Measurements from ENCODE around the gene DYNLL2.

DYNLL2 gene

GRCh38 chr17:58091024-58091567 lies 7.9 kb downstream of the DYNLL2 start:
- H4K8ac ChIP-seq (ENCODE audit: low read depth, low read length): no peak overlapping the region
- H3K79me2 ChIP-seq (ENCODE audit: control insufficient read depth, insufficient read depth, low read length, poor library complexity): peaks cover 2% of the 10 kb centered on the region
- no peak overlapping the region for H2AFZ ChIP-seq (ENCODE audit: insufficient read depth, low read length, poor library complexity)
- no peak overlapping the region for H3K27ac ChIP-seq (ENCODE audit: low read depth, low read length)
- H3K9me3 ChIP-seq (ENCODE audit: insufficient read depth, low read depth, low read length): no peaks in the 10 kb centered on the region
- no peak overlapping the region for H2BK12ac ChIP-seq (ENCODE audit: low read length)
- H3K4me3 ChIP-seq (ENCODE audit: low read depth, low read length): no peak overlapping the region
- no peak overlapping the region for H3K14ac ChIP-seq (ENCODE audit: low read length)
- no peak overlapping the region for H2AK5ac ChIP-seq (ENCODE audit: low read length)
- no peak overlapping the region for H4K12ac ChIP-seq (ENCODE audit: low read depth, low read length)
- H3K9ac ChIP-seq (ENCODE audit: low read length): no peak overlapping the region
- no peak overlapping the region for H3K4me2 ChIP-seq (ENCODE audit: low read length)
- peaks cover 41 to 72% of the 10 kb centered on the region in 2 experiments for H3K36me3 ChIP-seq (ENCODE audit: control insufficient read depth in 1 of 2, insufficient read depth in 2 of 2, low read length in 2 of 2)
- no peak overlapping the region for H3K4ac ChIP-seq (ENCODE audit: low read depth, low read length)
- no peaks in the 10 kb centered on the region for H3K27me3 ChIP-seq (ENCODE audit: insufficient read depth, low read length)
- H3K79me1 ChIP-seq (ENCODE audit: low read length): no peaks in the 10 kb centered on the region
- H2BK120ac ChIP-seq (ENCODE audit: insufficient read depth, low read length, poor library complexity): no peak overlapping the region
- no peak for DNase-seq
- no CpG with 5 or more reads among the region's 2 CpGs for WGBS (ENCODE audit: extremely low coverage, insufficient coverage, insufficient read length)
- no peak overlapping the region for H2BK5ac ChIP-seq (ENCODE audit: low read depth, low read length, poor library complexity)
- no peak overlapping the region for H4K91ac ChIP-seq (ENCODE audit: low read depth, low read length)
- H3K18ac ChIP-seq (ENCODE audit: low read length): no peak overlapping the region
- H3K23ac ChIP-seq (ENCODE audit: low read length): no peak overlapping the region
- H3K4me1 ChIP-seq (ENCODE audit: control insufficient read depth in 1 of 2, insufficient read depth in 2 of 2, low read length in 2 of 2): no peaks in the 10 kb centered on the region

DNA sequence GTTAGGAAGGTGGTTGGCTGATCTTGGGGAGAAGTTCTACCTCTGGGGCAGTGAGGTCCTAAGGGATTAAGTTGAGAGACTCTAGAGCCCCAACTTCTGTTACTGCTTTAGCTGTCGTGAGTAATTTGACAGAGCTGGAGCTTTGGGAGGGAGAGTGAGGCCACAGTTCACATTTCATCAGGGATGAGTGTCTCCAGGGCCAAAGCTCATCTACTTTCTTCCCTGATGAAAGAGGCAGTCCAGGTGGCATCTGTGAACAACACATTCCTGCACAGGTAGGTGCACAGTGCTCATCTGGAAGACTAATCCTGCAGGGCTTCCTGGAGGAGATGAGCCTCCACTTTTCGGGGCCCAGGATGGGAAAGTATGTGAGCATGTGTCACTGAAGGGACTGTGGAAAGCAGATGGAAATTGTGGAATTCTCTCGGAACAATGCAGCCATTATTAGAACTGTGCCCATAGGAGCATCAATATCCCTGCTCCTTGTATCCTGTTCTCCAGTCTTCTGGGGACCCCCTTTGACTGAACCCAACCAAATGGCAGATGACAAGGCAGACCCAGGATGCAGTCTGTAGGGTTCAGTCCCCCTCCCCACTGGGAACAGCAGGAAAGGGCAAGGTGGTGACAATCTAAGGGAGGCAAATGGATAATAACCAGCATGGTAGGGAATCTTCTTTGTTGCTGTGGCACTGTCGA lies 9.0 kb downstream of the DYNLL2 start:
- no peak overlapping the region for H2AK5ac ChIP-seq (ENCODE audit: low read length)

GRCh38 chr17:58092797-58093385 lies 9.7 kb downstream of the DYNLL2 start:
- H4K12ac ChIP-seq (ENCODE audit: low read depth, low read length): no peak overlapping the region
- no peak overlapping the region for H3K4me2 ChIP-seq (ENCODE audit: low read length)
- no peaks in the 10 kb centered on the region for H3K9me3 ChIP-seq (ENCODE audit: insufficient read depth, low read depth, low read length)
- WGBS (ENCODE audit: extremely low coverage, insufficient coverage, insufficient read length): no CpG with 5 or more reads among the region's 7 CpGs
- H3K9ac ChIP-seq (ENCODE audit: low read length): no peak overlapping the region
- H3K27me3 ChIP-seq (ENCODE audit: insufficient read depth, low read length): no peaks in the 10 kb centered on the region
- DNase-seq: no peak
- no peak overlapping the region for H3K14ac ChIP-seq (ENCODE audit: low read length)
- no peak overlapping the region for H2AFZ ChIP-seq (ENCODE audit: insufficient read depth, low read length, poor library complexity)
- H2BK12ac ChIP-seq (ENCODE audit: low read length): no peak overlapping the region
- no peak overlapping the region for H4K8ac ChIP-seq (ENCODE audit: low read depth, low read length)
- no peaks in the 10 kb centered on the region for H3K79me1 ChIP-seq (ENCODE audit: low read length)
- H2AK5ac ChIP-seq (ENCODE audit: low read length): no peak overlapping the region
- H3K4me3 ChIP-seq (ENCODE audit: low read depth, low read length): no peak overlapping the region
- H3K36me3 ChIP-seq (ENCODE audit: control insufficient read depth in 1 of 2, insufficient read depth in 2 of 2, low read length in 2 of 2): peaks cover 35 to 64% of the 10 kb centered on the region in 2 experiments
- no peak overlapping the region for H3K27ac ChIP-seq (ENCODE audit: low read depth, low read length)
- no peaks in the 10 kb centered on the region for H3K4me1 ChIP-seq (ENCODE audit: control insufficient read depth in 1 of 2, insufficient read depth in 2 of 2, low read length in 2 of 2)
- no peaks in the 10 kb centered on the region for H3K79me2 ChIP-seq (ENCODE audit: control insufficient read depth, insufficient read depth, low read length, poor library complexity)
- H2BK120ac ChIP-seq (ENCODE audit: insufficient read depth, low read length, poor library complexity): no peak overlapping the region
- H3K4ac ChIP-seq (ENCODE audit: low read depth, low read length): no peak overlapping the region
- no peak overlapping the region for H3K23ac ChIP-seq (ENCODE audit: low read length)
- no peak overlapping the region for H2BK5ac ChIP-seq (ENCODE audit: low read depth, low read length, poor library complexity)
- no peak overlapping the region for H3K18ac ChIP-seq (ENCODE audit: low read length)
- H4K91ac ChIP-seq (ENCODE audit: low read depth, low read length): no peak overlapping the region

More for the DNA sequence above, 9.0 kb downstream of the DYNLL2 start:
- Histone ChIP-seq H2BK12ac (ENCODE audit: low read length) (no peak overlapping the region), H3K79me1 (ENCODE audit: low read length) (no peaks in the 10 kb centered on the region), H3K9me3 (ENCODE audit: insufficient read depth, low read depth, low read length) (no peaks in the 10 kb centered on the region), H3K4ac (ENCODE audit: low read depth, low read length) (no peak overlapping the region), H3K23ac (ENCODE audit: low read length) (no peak overlapping the region), H4K91ac (ENCODE audit: low read depth, low read length) (no peak overlapping the region), H3K4me1 (ENCODE audit: control insufficient read depth in 1 of 2, insufficient read depth in 2 of 2, low read length in 2 of 2) (no peaks in the 10 kb centered on the region), H4K8ac (ENCODE audit: low read depth, low read length) (no peak overlapping the region), H3K9ac (ENCODE audit: low read length) (no peak overlapping the region), H2AFZ (ENCODE audit: insufficient read depth, low read length, poor library complexity) (no peak overlapping the region), H3K18ac (ENCODE audit: low read length) (no peak overlapping the region), H3K4me3 (ENCODE audit: low read depth, low read length) (no peak overlapping the region), H4K12ac (ENCODE audit: low read depth, low read length) (no peak overlapping the region), H3K27me3 (ENCODE audit: insufficient read depth, low read length) (no peaks in the 10 kb centered on the region), H3K79me2 (ENCODE audit: control insufficient read depth, insufficient read depth, low read length, poor library complexity) (no peaks in the 10 kb centered on the region), H3K4me2 (ENCODE audit: low read length) (no peak overlapping the region), H2BK5ac (ENCODE audit: low read depth, low read length, poor library complexity) (no peak overlapping the region), H3K27ac (ENCODE audit: low read depth, low read length) (no peak overlapping the region), H3K36me3 (ENCODE audit: control insufficient read depth in 1 of 2, insufficient read depth in 2 of 2, low read length in 2 of 2) (peaks cover 37 to 67% of the 10 kb centered on the region in 2 experiments), H2BK120ac (ENCODE audit: insufficient read depth, low read length, poor library complexity) (no peak overlapping the region), H3K14ac (ENCODE audit: low read length) (no peak overlapping the region)
- DNase-seq: no peak
- no CpG with 5 or more reads among the region's 4 CpGs for WGBS (ENCODE audit: extremely low coverage, insufficient coverage, insufficient read length)

GRCh38 chr17:58094118-58094517 lies 10.9 kb downstream of the DYNLL2 start:
- no peak overlapping the region for H3K14ac ChIP-seq (ENCODE audit: low read length)
- DNase-seq: no peak
- no peak overlapping the region for H4K8ac ChIP-seq (ENCODE audit: low read depth, low read length)
- H3K4me3 ChIP-seq (ENCODE audit: low read depth, low read length): no peak overlapping the region
- no peak overlapping the region for H2BK12ac ChIP-seq (ENCODE audit: low read length)
- H3K27me3 ChIP-seq (ENCODE audit: insufficient read depth, low read length): no peaks in the 10 kb centered on the region
- no peak overlapping the region for H2BK120ac ChIP-seq (ENCODE audit: insufficient read depth, low read length, poor library complexity)
- H2AFZ ChIP-seq (ENCODE audit: insufficient read depth, low read length, poor library complexity): no peak overlapping the region
- H3K9ac ChIP-seq (ENCODE audit: low read length): no peak overlapping the region
- no peak overlapping the region for H3K23ac ChIP-seq (ENCODE audit: low read length)
- WGBS (ENCODE audit: extremely low coverage, insufficient coverage, insufficient read length): no CpG with 5 or more reads among the region's 4 CpGs
- H3K9me3 ChIP-seq (ENCODE audit: insufficient read depth, low read depth, low read length): no peaks in the 10 kb centered on the region
- no peaks in the 10 kb centered on the region for H3K79me1 ChIP-seq (ENCODE audit: low read length)
- H3K27ac ChIP-seq (ENCODE audit: low read depth, low read length): no peak overlapping the region
- no peak overlapping the region for H2AK5ac ChIP-seq (ENCODE audit: low read length)
- no peak overlapping the region for H4K91ac ChIP-seq (ENCODE audit: low read depth, low read length)
- no peak overlapping the region for H4K12ac ChIP-seq (ENCODE audit: low read depth, low read length)
- peaks cover 24 to 52% of the 10 kb centered on the region in 2 experiments for H3K36me3 ChIP-seq (ENCODE audit: control insufficient read depth in 1 of 2, insufficient read depth in 2 of 2, low read length in 2 of 2)
- H2BK5ac ChIP-seq (ENCODE audit: low read depth, low read length, poor library complexity): no peak overlapping the region
- H3K79me2 ChIP-seq (ENCODE audit: control insufficient read depth, insufficient read depth, low read length, poor library complexity): no peaks in the 10 kb centered on the region
- no peak overlapping the region for H3K4me2 ChIP-seq (ENCODE audit: low read length)
- H3K4me1 ChIP-seq (ENCODE audit: control insufficient read depth in 1 of 2, insufficient read depth in 2 of 2, low read length in 2 of 2): no peaks in the 10 kb centered on the region
- no peak overlapping the region for H3K4ac ChIP-seq (ENCODE audit: low read depth, low read length)
- no peak overlapping the region for H3K18ac ChIP-seq (ENCODE audit: low read length)
